ENCODE data around the gene C3orf80.
A peak's percentile ranks its signal among the peaks of the same experiment; 100 is the strongest.
"Not testable (repeated sequence)": the region's sequence is repeated elsewhere in the genome, so short reads cannot be mapped to it uniquely, and the experiment has no call there.

The C3orf80 gene

GRCh38 chr3:160225176-160226025, at the start of gene C3orf80:
Gene C3orf80, plus strand, starts transcription at chr3:160225422. Its CDS starts 214 bp downstream, at chr3:160225636.
- peak; percentile 11 to 13 for DNase-seq

GRCh38 chr3:160176923-160177322, 48.3 kb upstream of the C3orf80 start:
- DNase-seq: no peak

GRCh38 chr3:160178661-160179060, 46.6 kb upstream of the C3orf80 start:
- not testable (repeated sequence) for DNase-seq

- DNase-seq: not testable (repeated sequence)
Observed at GRCh38 chr3:160179403-160179802, 45.8 kb upstream of the C3orf80 start.

GRCh38 chr3:160179906-160180305, 45.3 kb upstream of the C3orf80 start:
- DNase-seq: no peak

GRCh38 chr3:160180581-160181216, 44.5 kb upstream of the C3orf80 start:
- DNase-seq: no peak

GRCh38 chr3:160183345-160184076, 41.7 kb upstream of the C3orf80 start:
- DNase-seq: no peak

GRCh38 chr3:160184655-160185054, 40.6 kb upstream of the C3orf80 start:
- DNase-seq: no peak

GRCh38 chr3:160185751-160186150, 39.5 kb upstream of the C3orf80 start:
- DNase-seq: no peak

GRCh38 chr3:160187288-160187687, 37.9 kb upstream of the C3orf80 start:
- DNase-seq: no peak

GRCh38 chr3:160192310-160193029, 32.8 kb upstream of the C3orf80 start:
- DNase-seq: no peak

- no peak for DNase-seq
Observed at GRCh38 chr3:160193644-160194192, 31.5 kb upstream of the C3orf80 start.

- no peak for DNase-seq
Observed at GRCh38 chr3:160194438-160194837, 30.8 kb upstream of the C3orf80 start.

- no peak for DNase-seq
Observed at GRCh38 chr3:160195106-160195505, 30.1 kb upstream of the C3orf80 start.

GRCh38 chr3:160196511-160197104, 28.6 kb upstream of the C3orf80 start:
- DNase-seq: no peak

- no peak for DNase-seq
Observed at GRCh38 chr3:160199108-160199507, 26.1 kb upstream of the C3orf80 start.

GRCh38 chr3:160200353-160200752, 24.9 kb upstream of the C3orf80 start:
- DNase-seq: no peak

GRCh38 chr3:160204396-160205011, 20.7 kb upstream of the C3orf80 start:
- DNase-seq: not testable (repeated sequence)

GRCh38 chr3:160205606-160206005, 19.6 kb upstream of the C3orf80 start:
- DNase-seq: no peak

- DNase-seq: no peak
Observed at GRCh38 chr3:160210341-160210740, 14.9 kb upstream of the C3orf80 start.

GRCh38 chr3:160210799-160211221, 14.4 kb upstream of the C3orf80 start:
- no peak for DNase-seq

- no peak for DNase-seq
Observed at GRCh38 chr3:160213191-160213590, 12.0 kb upstream of the C3orf80 start.
